Astrocyte (in vitro differentiated cells and primary cell): ENCODE results near the gene MAPKAP1. TPM values are rescaled to one million over a fixed set of nuclear protein-coding genes. Genes with fewer than 3 reads are reported as not detected.
"Not testable (repeated sequence)": the region's sequence is repeated elsewhere in the genome, so short reads cannot be mapped to it uniquely, and the experiment has no call there.

ENCODE experiments used
- DNase-seq: peaks from one replicate; pipeline ENCODE4 v3.0.0-alpha.2; 2010; ENCODE audit warnings: low read depth
- FAIRE-seq: peaks from 2 replicates; lab custom pipeline; 2011; peaks lifted over from hg19 to GRCh38; lab: Jason Lieb, UNC
- H2AFZ ChIP-seq: 2 replicates; pipeline ENCODE4 v1.6.0; 2012; ENCODE audit warnings: low read depth, low read length, inconsistent platforms
- H3K27ac ChIP-seq: 2 replicates; pipeline ENCODE4 v1.5.1; 2011; ENCODE audit warnings: low read depth, low read length, inconsistent platforms
- H3K27me3 ChIP-seq: 2 replicates; pipeline ENCODE4 v1.6.0; 2011; ENCODE audit warnings: low read length, inconsistent platforms; ENCODE audit not compliant: insufficient read depth
- H3K36me3 ChIP-seq: 2 replicates; pipeline ENCODE4 v1.5.1; 2011; ENCODE audit warnings: low read length, inconsistent platforms; ENCODE audit not compliant: insufficient read depth
- H3K4me1 ChIP-seq: 2 replicates; pipeline ENCODE4 v1.5.1; 2011; ENCODE audit warnings: low read length, inconsistent platforms; ENCODE audit not compliant: insufficient read depth
- H3K4me2 ChIP-seq: 2 replicates; pipeline ENCODE4 v1.6.0; 2012; ENCODE audit warnings: low read length, inconsistent platforms
- H3K4me3 ChIP-seq: 2 replicates; pipeline ENCODE4 v1.5.1; 2011; ENCODE audit warnings: low read depth, mild to moderate bottlenecking, low read length, inconsistent platforms; ENCODE audit not compliant: insufficient read depth
- H3K79me2 ChIP-seq: 2 replicates; pipeline ENCODE4 v1.6.0; 2012; ENCODE audit warnings: mild to moderate bottlenecking, low read length, inconsistent platforms; ENCODE audit not compliant: insufficient read depth
- H3K9ac ChIP-seq: 2 replicates; pipeline ENCODE4 v1.6.0; 2012; ENCODE audit warnings: mild to moderate bottlenecking, low read length, inconsistent platforms
- H3K9me3 ChIP-seq: 2 replicates; pipeline ENCODE4 v1.5.1; 2012; ENCODE audit warnings: low read depth, mild to moderate bottlenecking, low read length, inconsistent platforms; ENCODE audit not compliant: insufficient read depth
- H4K20me1 ChIP-seq: 2 replicates; pipeline ENCODE4 v1.6.0; 2012; ENCODE audit warnings: low read length, inconsistent platforms; ENCODE audit not compliant: insufficient read depth
- H3K27ac Mint-ChIP-seq: one replicate; pipeline ENCODE4 v1.8.0; 2021; ENCODE audit warnings: mild to moderate bottlenecking, mixed read lengths; ENCODE audit not compliant: unreplicated experiment
- H3K27me3 Mint-ChIP-seq: one replicate; pipeline ENCODE4 v1.8.0; 2021; ENCODE audit warnings: low read depth, mixed read lengths; ENCODE audit not compliant: unreplicated experiment
- H3K36me3 Mint-ChIP-seq: one replicate; pipeline ENCODE4 v1.8.0; 2021; ENCODE audit warnings: low read depth, mixed read lengths; ENCODE audit not compliant: unreplicated experiment
- H3K4me1 Mint-ChIP-seq: one replicate; pipeline ENCODE4 v1.8.0; 2021; ENCODE audit warnings: low read depth, mixed read lengths; ENCODE audit not compliant: unreplicated experiment
- H3K4me3 Mint-ChIP-seq: one replicate; pipeline ENCODE4 v1.8.0; 2021; ENCODE audit warnings: mild to moderate bottlenecking, moderate library complexity, mixed read lengths; ENCODE audit not compliant: unreplicated experiment
- H3K9me3 Mint-ChIP-seq: one replicate; pipeline ENCODE4 v1.8.0; 2021; ENCODE audit warnings: mild to moderate bottlenecking, mixed read lengths; ENCODE audit not compliant: unreplicated experiment
- CTCF ChIP-seq: IDR thresholded peaks from 2 replicates; pipeline ENCODE4 v1.5.1; 2011; ENCODE audit warnings: low read depth, mild to moderate bottlenecking, inconsistent platforms, low read length, moderate library complexity; ENCODE audit not compliant: insufficient read depth
- EZH2 ChIP-seq: IDR thresholded peaks from 2 replicates; pipeline ENCODE4 v1.6.1; 2012; ENCODE audit warnings: mild to moderate bottlenecking, low read length, inconsistent platforms; ENCODE audit not compliant: insufficient read depth
- total RNA-seq: library from RNA; stranded (reverse); gene quantifications from 2 replicates; pipeline ENCODE4 v1.2.1, GENCODE V29; 2021

The MAPKAP1 gene
- total RNA-seq, 1 donor from 2014 or later: 109 TPM

- H3K79me2 ChIP-seq: peaks cover 7% of the 10 kb centered on the region
- no peak for DNase-seq
- H3K9me3 Mint-ChIP-seq: peaks cover 4% of the 10 kb centered on the region
- peaks cover 16% of the 10 kb centered on the region for H3K36me3 Mint-ChIP-seq
- no peak overlapping the region for H3K9ac ChIP-seq
- H3K4me2 ChIP-seq: no peak overlapping the region
- FAIRE-seq: no peak
- no peak overlapping the region for H3K27ac Mint-ChIP-seq
- no peak overlapping the region for H3K4me3 Mint-ChIP-seq
- H4K20me1 ChIP-seq: peaks cover 15% of the 10 kb centered on the region
- H3K36me3 ChIP-seq: no peaks in the 10 kb centered on the region
- no peaks in the 10 kb centered on the region for H3K27me3 Mint-ChIP-seq
- H3K4me1 ChIP-seq: no peaks in the 10 kb centered on the region
- no peak overlapping the region for H2AFZ ChIP-seq
- H3K4me1 Mint-ChIP-seq: peaks cover 35% of the 10 kb centered on the region
- no peaks in the 10 kb centered on the region for H3K27me3 ChIP-seq
- no peak overlapping the region for H3K27ac ChIP-seq
- TF ChIP-seq CTCF: no peak
- TF ChIP-seq EZH2: no peak
- H3K4me3 ChIP-seq: no peak overlapping the region
- H3K9me3 ChIP-seq: peaks cover 3% of the 10 kb centered on the region
Observed at GRCh38 chr9:125570246-125570645, 136.8 kb downstream of the MAPKAP1 start.

- H3K4me2 ChIP-seq: no peak overlapping the region
Observed at GRCh38 chr9:125568621-125569020, 138.4 kb downstream of the MAPKAP1 start.

GRCh38 chr9:125566051-125566450, 141.0 kb downstream of the MAPKAP1 start:
- not testable (repeated sequence) for H3K27ac ChIP-seq, H3K4me3 ChIP-seq, H3K36me3 Mint-ChIP-seq, H3K4me1 ChIP-seq, H3K4me2 ChIP-seq, DNase-seq, H3K36me3 ChIP-seq, H3K27me3 Mint-ChIP-seq, H3K4me3 Mint-ChIP-seq, H3K9ac ChIP-seq, H3K9me3 Mint-ChIP-seq, FAIRE-seq, H3K79me2 ChIP-seq, H3K27me3 ChIP-seq, H3K9me3 ChIP-seq, H3K27ac Mint-ChIP-seq, H2AFZ ChIP-seq
- peaks cover 31% of the 10 kb centered on the region for H3K4me1 Mint-ChIP-seq
- peaks cover 21% of the 10 kb centered on the region for H4K20me1 ChIP-seq

More at GRCh38 chr9:125568621-125569020, 138.4 kb downstream of the MAPKAP1 start:
- Mint-ChIP-seq H3K4me3 (no peak overlapping the region), H3K9me3 (peaks cover 4% of the 10 kb centered on the region), H3K27ac (no peak overlapping the region), H3K4me1 (peaks cover 37% of the 10 kb centered on the region), H3K27me3 (no peaks in the 10 kb centered on the region), H3K36me3 (peaks cover 16% of the 10 kb centered on the region)
- Histone ChIP-seq H2AFZ (no peak overlapping the region), H4K20me1 (peaks cover 15% of the 10 kb centered on the region), H3K4me3 (no peak overlapping the region), H3K27ac (no peak overlapping the region), H3K9me3 (peaks cover 3% of the 10 kb centered on the region), H3K36me3 (no peaks in the 10 kb centered on the region), H3K9ac (no peak overlapping the region), H3K27me3 (no peaks in the 10 kb centered on the region), H3K4me1 (no peaks in the 10 kb centered on the region), H3K79me2 (peaks cover 11% of the 10 kb centered on the region)
- FAIRE-seq (no peak), DNase-seq (no peak)
- TF ChIP-seq CTCF (no peak), EZH2 (no peak)
